HCT116 (cell line): ENCODE results near the gene RGS6.

ENCODE experiments used
- CTCF ChIP-seq, 3 experiments: fragments of 200-600 bp in 1 of 3; sonication (generic) in 1 of 3; IDR thresholded peaks in 2 of 3; conservative IDR thresholded peaks in 1 of 3; 2 replicates each; pipeline ENCODE4 v1.5.1; 2012 to 2017; ENCODE audit warnings: low read depth in 2 of 3, low read length in 2 of 3, antibody characterized with exemption in 1 of 3, borderline replicate concordance in 1 of 3, control low read depth in 1 of 3, mild to moderate bottlenecking in 1 of 3, mixed read lengths in 1 of 3, mixed run types in 1 of 3, moderate library complexity in 1 of 3; ENCODE audit not compliant: insufficient read depth in 1 of 3
- EGR1 ChIP-seq: IDR thresholded peaks from 2 replicates; pipeline ENCODE4 v1.6.1; 2012; ENCODE audit warnings: low read depth
- POLR2A ChIP-seq: IDR thresholded peaks from 2 replicates; pipeline ENCODE4 v1.7.0; 2011; ENCODE audit warnings: borderline replicate concordance; ENCODE audit not compliant: insufficient read depth, insufficient read length; ENCODE audit errors: extremely low read depth
- POLR2AphosphoS5 ChIP-seq: IDR thresholded peaks from 2 replicates; pipeline ENCODE4 v1.6.1; 2011; ENCODE audit warnings: mild to moderate bottlenecking, low read depth, low read length, moderate library complexity
- SIN3A ChIP-seq: IDR thresholded peaks from 2 replicates; pipeline ENCODE4 v1.6.1; 2012; ENCODE audit warnings: low read depth
- ZFX ChIP-seq: fragments of 450-650 bp; IDR thresholded peaks from 2 replicates; pipeline ENCODE4 v1.6.1; 2017
- ZNF274 ChIP-seq: fragments of 200-500 bp; sonication (Bioruptor generic); IDR thresholded peaks from 2 replicates; pipeline ENCODE4 v1.6.1; 2014; ENCODE audit warnings: mild to moderate bottlenecking, low read depth, low read length, inconsistent platforms

DNA sequence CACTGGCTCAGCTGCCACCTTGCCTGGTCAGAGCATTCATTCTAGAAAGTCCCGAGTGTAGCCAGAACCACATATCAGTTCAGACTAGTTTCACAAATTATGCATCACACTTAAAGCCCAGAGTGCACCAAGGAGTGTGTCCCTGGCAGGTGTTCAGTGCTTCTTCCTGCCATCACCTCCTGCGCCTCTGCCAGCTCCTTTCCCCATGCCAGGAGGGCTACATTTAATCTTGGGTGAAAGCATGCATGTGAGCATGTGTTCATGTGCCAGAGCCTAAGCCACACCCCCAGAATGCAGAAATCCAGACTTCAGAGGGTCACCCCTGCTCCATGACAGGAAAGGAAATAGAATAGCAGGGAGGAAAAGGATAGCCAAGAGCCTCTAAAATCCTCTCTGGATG, 580.1 kb downstream of the RGS6 start:
- TF ChIP-seq CTCF (IDR thresholded peaks at IDR 0.05 in 2 of 3, conservative IDR thresholded peaks at IDR 0.05 in 1 of 3; ENCODE audit: borderline replicate concordance in 1 of 3, insufficient read depth in 1 of 3, low read depth in 2 of 3, low read length in 2 of 3) = no peak
- TF ChIP-seq ZFX = no peak
- TF ChIP-seq EGR1 = no peak
- no peak for TF ChIP-seq SIN3A
- no peak for TF ChIP-seq POLR2AphosphoS5
- TF ChIP-seq POLR2A = no peak
- TF ChIP-seq ZNF274 = no peak
